Retinal pigment epithelial cell (primary cell): ENCODE measurements around the gene PRDM1.

Experiments used
- DNase-seq: peaks from one replicate; pipeline ENCODE4 v3.0.0-alpha.2; 2010; ENCODE audit warnings: low read depth
- H3K4me3 ChIP-seq: 2 replicates; pipeline ENCODE4 v1.5.1; 2011; ENCODE audit warnings: mild to moderate bottlenecking, low read length, control low read depth, moderate library complexity
- TF ChIP-seq, protein P1 (sequence below): conservative IDR thresholded peaks from 2 replicates; pipeline ENCODE4 v1.5.1; 2011; ENCODE audit warnings: low read depth, low read length, control low read depth, inconsistent platforms

PRDM1 gene

DNA sequence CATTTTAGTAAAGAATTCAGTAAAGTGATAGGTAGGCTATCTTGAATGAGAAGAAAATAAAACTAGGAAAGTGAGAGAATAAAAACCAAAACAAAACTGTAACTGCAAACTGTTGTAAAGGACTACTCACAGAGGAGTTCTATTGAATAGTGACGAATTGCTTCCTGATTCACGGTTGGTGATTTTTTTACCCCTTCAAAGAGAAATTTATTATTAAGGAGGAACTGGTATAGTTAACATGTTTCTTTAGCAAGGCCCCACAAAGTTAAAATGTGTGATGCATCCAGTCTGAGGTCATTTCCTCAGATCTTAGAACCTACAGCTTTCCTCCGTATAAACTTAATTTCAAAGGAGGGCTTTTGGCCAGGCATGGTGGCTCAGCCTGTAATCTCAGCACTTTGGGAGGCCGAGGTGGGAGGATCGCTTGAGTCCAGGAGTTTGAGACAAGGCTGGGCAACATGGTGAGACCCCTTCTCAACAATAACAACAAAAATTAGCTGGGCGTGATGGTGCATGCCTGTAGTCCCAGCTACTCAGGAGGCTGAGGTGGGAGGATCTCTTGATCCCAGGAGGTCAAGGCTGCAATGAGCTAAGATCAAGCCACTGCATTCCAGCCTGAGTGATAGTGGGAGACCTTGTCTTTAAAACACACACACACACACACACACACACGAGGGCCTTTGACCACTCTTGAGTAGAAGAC lies 8.3 kb downstream of the PRDM1 start:
- no peak for DNase-seq
- no peak overlapping the region for H3K4me3 ChIP-seq
- TF ChIP-seq, protein P1, sequence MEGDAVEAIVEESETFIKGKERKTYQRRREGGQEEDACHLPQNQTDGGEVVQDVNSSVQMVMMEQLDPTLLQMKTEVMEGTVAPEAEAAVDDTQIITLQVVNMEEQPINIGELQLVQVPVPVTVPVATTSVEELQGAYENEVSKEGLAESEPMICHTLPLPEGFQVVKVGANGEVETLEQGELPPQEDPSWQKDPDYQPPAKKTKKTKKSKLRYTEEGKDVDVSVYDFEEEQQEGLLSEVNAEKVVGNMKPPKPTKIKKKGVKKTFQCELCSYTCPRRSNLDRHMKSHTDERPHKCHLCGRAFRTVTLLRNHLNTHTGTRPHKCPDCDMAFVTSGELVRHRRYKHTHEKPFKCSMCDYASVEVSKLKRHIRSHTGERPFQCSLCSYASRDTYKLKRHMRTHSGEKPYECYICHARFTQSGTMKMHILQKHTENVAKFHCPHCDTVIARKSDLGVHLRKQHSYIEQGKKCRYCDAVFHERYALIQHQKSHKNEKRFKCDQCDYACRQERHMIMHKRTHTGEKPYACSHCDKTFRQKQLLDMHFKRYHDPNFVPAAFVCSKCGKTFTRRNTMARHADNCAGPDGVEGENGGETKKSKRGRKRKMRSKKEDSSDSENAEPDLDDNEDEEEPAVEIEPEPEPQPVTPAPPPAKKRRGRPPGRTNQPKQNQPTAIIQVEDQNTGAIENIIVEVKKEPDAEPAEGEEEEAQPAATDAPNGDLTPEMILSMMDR: no peak

DNA sequence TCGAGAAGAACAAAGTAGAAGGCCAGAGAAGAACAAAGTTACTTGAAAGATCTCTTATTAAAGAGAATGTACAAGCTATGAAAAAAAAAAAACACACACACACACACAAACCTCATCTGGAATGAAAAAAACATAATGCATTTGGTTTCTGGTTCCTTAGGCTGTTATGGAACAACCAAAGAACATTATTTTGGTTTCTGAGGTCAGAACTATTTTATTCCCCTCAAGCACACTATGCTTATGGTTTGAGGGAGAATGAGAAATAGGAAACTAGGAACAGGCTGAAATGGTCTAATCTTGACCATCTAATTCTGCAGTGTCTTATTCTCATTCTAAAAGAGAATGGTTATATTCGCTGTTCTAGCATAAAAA lies 8.8 kb downstream of the PRDM1 start:
- DNase-seq: no peak
- no peak overlapping the region for H3K4me3 ChIP-seq
- TF ChIP-seq, protein P1: no peak

DNA sequence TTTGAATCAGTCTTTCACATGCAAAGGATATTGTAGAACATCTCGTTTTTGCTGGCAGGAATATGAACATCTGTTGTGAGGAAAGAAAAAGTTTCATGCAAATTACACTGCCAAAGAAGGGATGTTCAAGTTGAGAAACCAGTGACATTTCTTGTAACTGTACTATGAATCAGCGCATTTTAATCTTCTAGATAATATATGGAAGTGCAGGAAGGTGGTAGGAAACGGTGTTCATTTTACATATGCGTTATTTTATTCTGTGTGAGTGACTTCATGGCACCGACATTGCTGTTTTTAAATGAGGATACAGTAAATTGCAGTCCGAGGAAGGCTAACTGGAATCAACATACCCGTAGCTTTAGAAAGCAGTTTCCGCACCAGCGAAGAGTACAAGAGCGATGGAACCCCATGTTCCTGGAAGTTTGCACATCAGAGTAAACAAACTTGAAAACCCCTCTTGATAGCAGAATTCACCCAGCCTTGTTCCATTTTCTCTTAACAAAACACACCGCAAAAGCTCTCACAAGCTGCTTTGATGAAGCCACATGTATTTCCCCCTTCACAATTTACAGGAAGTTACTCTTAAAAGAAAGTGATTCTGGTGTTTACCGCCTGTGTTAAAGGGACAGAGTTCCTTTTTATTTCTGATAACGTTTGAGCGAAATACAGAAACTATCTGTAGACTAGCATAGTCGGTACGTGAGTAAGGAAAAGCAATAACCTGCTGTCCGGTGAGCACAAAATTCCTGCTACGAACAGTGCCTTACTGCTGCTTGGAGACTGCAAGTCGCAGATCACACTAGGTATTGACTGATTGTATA lies 11.5 kb downstream of the PRDM1 start:
- DNase-seq: no peak
- H3K4me3 ChIP-seq: no peak overlapping the region
- TF ChIP-seq, protein P1: no peak

DNA sequence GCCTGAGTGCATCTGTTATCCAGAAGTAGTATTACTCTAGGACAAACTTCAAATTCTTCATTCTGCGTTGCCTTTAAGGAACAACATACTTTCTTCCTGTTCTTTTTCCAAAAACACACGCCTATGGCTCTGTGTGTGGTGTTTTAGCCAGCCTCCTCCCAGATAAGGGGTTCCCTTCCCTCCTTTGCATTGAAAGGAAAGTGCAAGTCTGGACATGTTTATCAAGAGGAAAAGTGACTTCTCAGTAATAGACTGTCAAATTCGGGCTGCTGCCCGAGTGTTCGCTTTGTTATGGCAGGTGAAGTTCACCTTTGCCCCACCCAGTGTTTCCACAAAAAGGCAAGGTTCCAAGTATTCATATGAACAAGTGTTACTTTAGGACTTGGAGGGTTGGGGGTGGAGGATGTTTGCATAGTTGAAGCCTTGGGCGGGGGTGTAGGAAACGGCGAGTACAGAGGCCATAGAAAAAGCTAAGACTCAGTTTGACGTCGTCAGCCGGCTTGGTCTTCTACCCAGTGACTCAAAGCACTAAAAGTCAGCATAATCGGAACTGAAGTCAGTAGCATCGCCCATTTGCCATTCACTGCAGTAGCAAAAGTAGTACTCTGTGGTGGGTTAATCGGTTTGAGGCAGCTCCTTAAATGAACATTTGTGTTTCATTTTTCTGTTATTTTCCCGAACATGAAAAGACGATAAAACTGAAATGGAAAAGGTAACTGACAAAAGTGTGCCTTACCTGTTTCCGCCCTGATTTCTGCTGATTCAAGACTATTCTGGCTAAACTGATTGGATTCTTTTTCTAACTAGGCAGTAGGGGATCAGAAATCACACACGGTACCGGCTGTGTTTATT lies 12.5 kb downstream of the PRDM1 start:
- H3K4me3 ChIP-seq: no peak overlapping the region
- TF ChIP-seq, protein P1: no peak
- no peak for DNase-seq

DNA sequence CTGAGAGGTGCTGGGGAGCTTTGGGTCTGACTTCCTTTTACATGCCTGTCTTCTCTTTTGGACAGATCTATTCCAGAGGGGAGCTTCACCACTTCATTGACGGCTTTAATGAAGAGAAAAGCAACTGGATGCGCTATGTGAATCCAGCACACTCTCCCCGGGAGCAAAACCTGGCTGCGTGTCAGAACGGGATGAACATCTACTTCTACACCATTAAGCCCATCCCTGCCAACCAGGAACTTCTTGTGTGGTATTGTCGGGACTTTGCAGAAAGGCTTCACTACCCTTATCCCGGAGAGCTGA lies 13.1 kb downstream of the PRDM1 start:
- H3K4me3 ChIP-seq: no peak overlapping the region
- DNase-seq: no peak
- TF ChIP-seq, protein P1: no peak

DNA sequence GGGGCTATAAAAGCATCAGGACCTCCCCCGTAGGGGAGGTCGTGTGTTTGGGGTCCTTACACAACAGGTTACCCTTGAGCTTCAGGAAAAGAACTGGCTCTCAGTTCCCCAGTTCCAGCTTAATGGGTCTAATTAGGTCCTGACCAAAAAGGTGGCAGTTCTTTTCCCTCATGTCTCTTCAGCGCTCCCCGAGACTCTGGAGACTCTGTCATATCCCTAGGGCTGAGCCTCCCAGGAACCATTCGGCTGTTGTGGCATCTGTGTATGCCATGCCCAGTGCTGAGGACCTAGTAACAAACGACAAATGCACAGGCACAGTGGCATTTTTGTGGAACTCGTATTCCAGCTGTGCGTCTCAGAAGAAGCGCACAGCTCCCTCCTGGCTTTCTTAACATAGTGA lies 14.6 kb downstream of the PRDM1 start:
- no peak for DNase-seq
- no peak overlapping the region for H3K4me3 ChIP-seq
- TF ChIP-seq, protein P1: no peak
